Heart left ventricle (tissue), 16 donors: ENCODE results near the gene CEP112. TPM values are rescaled to one million over a fixed set of nuclear protein-coding genes. Genes with fewer than 3 reads are reported as not detected.

Source experiments
- ATAC-seq, 4 donors: fragments of 200-7000 bp; cut with Tn5 transposase; one replicate each; pipeline ENCODE4 v1.9.1; 2020 to 2022; ENCODE audit warnings: moderate library complexity in 4 of 4, mild to moderate bottlenecking in 3 of 4, moderate number of reproducible peaks in 1 of 4
- DNase-seq, 5 donors: peaks; one replicate each; pipeline ENCODE4 v3.0.0-alpha.2; 2020
- H3K27ac ChIP-seq, 12 donors: fragments of 200-600 bp; sonication (generic) in 4 of 12; one replicate each; pipeline versions ENCODE4 v1.5.0 to v1.8.0; 2016 to 2022; ENCODE audit warnings: mild to moderate bottlenecking in 2 of 12
- H3K27me3 ChIP-seq, 9 donors: fragments of 200-600 bp; sonication (generic) in 2 of 9; one replicate each; pipeline versions ENCODE4 v1.5.1 to v1.8.0; 2016 to 2022; ENCODE audit warnings: mild to moderate bottlenecking in 3 of 9
- H3K36me3 ChIP-seq, 9 donors: fragments of 200-600 bp; sonication (generic) in 2 of 9; one replicate each; pipeline versions ENCODE4 v1.5.0 to v1.8.0; 2018 to 2022; ENCODE audit warnings: mild to moderate bottlenecking in 2 of 9
- H3K4me1 ChIP-seq, 12 donors: fragments of 200-600 bp; sonication (generic) in 4 of 12; one replicate each; pipeline versions ENCODE4 v1.5.0 to v1.8.0; 2016 to 2022; ENCODE audit warnings: mild to moderate bottlenecking in 3 of 12
- H3K4me3 ChIP-seq, 12 donors: fragments of 200-600 bp; sonication (generic) in 4 of 12; one replicate each; pipeline versions ENCODE4 v1.5.0 to v1.8.0; 2017 to 2022; ENCODE audit warnings: mild to moderate bottlenecking in 9 of 12, moderate library complexity in 4 of 12
- H3K9me3 ChIP-seq, 12 donors: fragments of 200-600 bp; sonication (generic) in 4 of 12; one replicate each; pipeline versions ENCODE4 v1.5.0 to v1.8.0; 2016 to 2022; ENCODE audit warnings: mild to moderate bottlenecking in 1 of 12
- CTCF ChIP-seq, 12 donors: fragments of 200-600 bp; sonication (generic) in 4 of 12; IDR thresholded peaks; one replicate each; pipeline versions ENCODE4 v1.5.0 to v1.8.0; 2018 to 2022; ENCODE audit warnings: antibody characterized with exemption in 12 of 12, mild to moderate bottlenecking in 5 of 12
- POLR2A ChIP-seq, 2 donors: fragments of 450-650 bp; IDR thresholded peaks; one replicate each; pipeline ENCODE4 v1.6.1; 2017; ENCODE audit warnings: antibody characterized with exemption in 2 of 2, mild to moderate bottlenecking in 2 of 2, moderate library complexity in 2 of 2
- WGBS, 4 donors: extraction: QIAGEN DNeasy Blood & Tissue Kit in 2 of 4; methylation state at CpG; one replicate each; pipeline versions ENCODE4 v1.1.5 to v1.1.7; 2013 to 2018; 5-methylcytosine and 5-hydroxymethylcytosine counted together
- intact Hi-C, 10 donors: fragments of 100-400 bp; cut with DNase I; formaldehyde crosslinking; loops; one replicate each; pipeline versions ENCODE4 v1.11.1 to v1.14.2; 2022
- polyA plus RNA-seq, 2 donors: library from polyadenylated mRNA; stranded (reverse); fragments of 200-250 nt; gene quantifications; one replicate each; pipeline ENCODE4 v1.2.3, GENCODE V29; 2013
- total RNA-seq, 9 donors: library from RNA; depleted of rRNA in 2 of 9; stranded (reverse); fragments of >200 nt in 2 of 9; fragmentation: NEBNext Ultra II Directional in 3 of 9; extraction: Animal tissue kit (Norgen Biotek cat#: 25700) in 3 of 9; gene quantifications; one replicate each; pipeline versions ENCODE4 v1.1.0 to v1.2.4, GENCODE V29; 2016 to 2023
- donor health status: ischemic (EF 13 %, LVEDD 7.1; RV severe dilation, severe dysfunction).
- donor health status: healthy with polysubstance abuse.
- donor health status: DM: no; HTN: yes; CAD: no.
- donor health status: DM: no; HTN: no; CAD: no.
- donor health status: ischemic (EF 25% LVEDD 6.9; RV normal size, moderate dysfunction).
- donor health status: ischemic (EF 25% LVEDD 5.7; RV mildly dilated, moderate dysfunction).
- donor health status: healthy.
- donor health status: DM: yes; HTN: yes; CAD: no.
- donor health status: ischemic (EF 35%, LVEDD 5.7; RV mildly dilated, moderate dysfunction).
- donor health status: nonischemic (EF 11% LVEDD 7.7; RV severe dilation, severe dysfunction).
- donor health status: DM: yes; HTN: yes; CAD: no.
- donor health status: PGD.
- donor health status: ischemic (EF 29% LVEDD 5.4; RV normal size, mild dysfunction).
- donor health status: nonischemic (EF 23%, LVEDD 6.1; RV moderate dilation, normal function).

Gene CEP112
- total and polyA plus RNA-seq, 11 donors = 5.5 to 28.3 (median 14.3) TPM

DNA sequence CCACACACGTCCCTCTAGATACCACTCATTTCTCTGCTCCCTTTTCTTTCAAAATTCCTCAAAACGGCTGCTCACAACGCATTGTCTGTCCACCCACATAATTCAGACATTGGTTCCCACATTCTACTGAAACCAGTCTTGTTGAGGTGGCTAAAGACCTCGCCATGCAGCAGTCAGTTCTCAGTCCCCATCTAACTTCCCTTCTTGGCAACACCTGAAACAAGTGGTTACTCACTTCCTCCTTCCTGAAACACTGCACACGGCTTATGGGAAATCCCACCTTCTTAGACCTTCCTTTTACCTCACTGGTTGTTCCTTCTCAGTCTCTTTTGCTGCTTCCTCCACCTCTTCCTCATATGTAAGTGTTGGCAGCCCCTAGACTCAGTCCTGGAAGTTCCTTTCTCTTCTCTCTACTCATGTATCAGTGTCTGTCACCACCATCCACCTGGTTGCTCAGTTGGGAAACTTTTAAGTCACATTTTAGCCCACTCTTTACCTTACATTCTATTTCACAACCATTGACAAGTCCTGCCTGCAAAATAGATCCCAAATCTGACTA is 277.1 kb downstream of the CEP112 start:
- ATAC-seq = peak in 1 of 4 donors; percentile 27
- no peak for TF ChIP-seq CTCF (IDR thresholded peaks at IDR 0.05)
- TF ChIP-seq POLR2A (IDR thresholded peaks at IDR 0.05) = no peak
- peaks cover 0 to 24% (median 15%) of the 10 kb centered on the region in 12 donors for H3K4me1 ChIP-seq
- 77 to 83% (median 81%) methylated on average over 5 of the region's 5 CpGs for WGBS, 4 donors
- DNase-seq = no peak
- H3K27ac ChIP-seq = no peak overlapping the region
- no peaks in the 10 kb centered on the region for H3K36me3 ChIP-seq
- H3K27me3 ChIP-seq = no peaks in the 10 kb centered on the region
- intact Hi-C loops = loop anchor here in 2 of 10 donors (5.0 to 10.0 kb wide), 3 partner anchors 60 to 350 kb away; partner anchors contain the start of gene AXIN2 (in 1 of the 2)
- no peak overlapping the region for H3K4me3 ChIP-seq
- H3K9me3 ChIP-seq = peaks cover 0 to 15% (median 7%) of the 10 kb centered on the region in 12 donors

DNA sequence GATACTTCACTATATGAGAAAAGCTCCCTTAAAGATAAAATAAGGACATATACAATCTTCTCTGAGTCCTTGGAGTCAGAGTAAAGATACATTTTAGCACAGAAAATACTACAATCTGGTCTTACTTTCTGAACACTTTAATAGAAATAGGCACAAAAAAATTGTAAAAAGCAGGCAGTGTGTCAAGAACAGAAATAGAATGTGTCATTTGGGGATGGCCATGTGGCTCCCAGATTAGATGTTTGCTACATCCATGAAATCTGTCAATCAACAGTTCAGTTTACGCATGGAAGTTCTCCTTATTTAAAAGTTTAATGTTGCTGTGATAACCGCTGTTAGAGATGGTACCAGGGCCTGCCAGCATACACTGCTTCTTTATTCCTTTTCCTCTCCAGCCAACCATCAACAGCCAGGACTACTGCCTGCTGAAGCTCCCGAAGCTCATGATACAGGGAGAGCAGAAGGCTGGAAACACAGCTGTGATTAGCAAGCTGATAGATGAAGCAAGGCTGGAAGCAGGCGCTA is 278.5 kb downstream of the CEP112 start:
- intact Hi-C loops = loop anchor here in 1 of 10 donors (10.0 kb wide), 2 partner anchors 59 to 349 kb away; partner anchors contain the start of gene AXIN2
- H3K36me3 ChIP-seq = no peaks in the 10 kb centered on the region
- WGBS, 4 donors = 72 to 85% (median 77%) methylated on average over 4 of the region's 4 CpGs
- H3K27me3 ChIP-seq = no peaks in the 10 kb centered on the region
- H3K4me1 ChIP-seq = peaks cover 0 to 12% (median 5%) of the 10 kb centered on the region in 12 donors
- DNase-seq (no peak), ATAC-seq (no peak)
- peaks cover 0 to 15% (median 7%) of the 10 kb centered on the region in 12 donors for H3K9me3 ChIP-seq
- TF ChIP-seq POLR2A (IDR thresholded peaks at IDR 0.05) = no peak
- TF ChIP-seq CTCF (IDR thresholded peaks at IDR 0.05) = no peak
- H3K27ac ChIP-seq = no peak overlapping the region
- H3K4me3 ChIP-seq = no peak overlapping the region

- 93 to 97% (median 96%) methylated on average over 1 of the region's 1 CpG for WGBS, 4 donors
Observed at GRCh38 chr17:65910836-65911235, 281.1 kb downstream of the CEP112 start.

More at GRCh38 chr17:65910836-65911235, 281.1 kb downstream of the CEP112 start:
- Histone ChIP-seq H3K36me3 (no peaks in the 10 kb centered on the region), H3K4me1 (peaks cover 0 to 9% (median 0%) of the 10 kb centered on the region in 12 donors), H3K4me3 (no peak overlapping the region), H3K27ac (no peak overlapping the region), H3K27me3 (no peaks in the 10 kb centered on the region), H3K9me3 (peaks cover 0 to 15% (median 7%) of the 10 kb centered on the region in 12 donors)
- TF ChIP-seq POLR2A (IDR thresholded peaks at IDR 0.05) (no peak), CTCF (IDR thresholded peaks at IDR 0.05) (no peak)
- intact Hi-C loops = loop anchor here in 1 of 10 donors (10.0 kb wide), 2 partner anchors 56 to 346 kb away; partner anchors contain the start of gene AXIN2
- ATAC-seq (no peak), DNase-seq (no peak)
